K562 (cell line): ENCODE data around the gene NDUFAF5. TPM values are rescaled to one million over a fixed set of nuclear protein-coding genes. Genes with fewer than 3 reads are reported as not detected.

ENCODE experiments used
- BCL6 ChIP-seq: fragments of 250-450 bp; sonication (Bioruptor Pico); IDR thresholded peaks from 2 replicates; pipeline ENCODE4 v1.4.0; 2020
- BDP1 ChIP-seq: IDR thresholded peaks from 3 replicates; pipeline ENCODE4 v1.6.1; 2011; ENCODE audit not compliant: insufficient read length, insufficient read depth
- CBX1 ChIP-seq: sonication (generic); IDR thresholded peaks from 2 replicates; pipeline ENCODE4 v1.6.1; 2016; ENCODE audit warnings: antibody characterized with exemption, low read depth, mild to moderate bottlenecking
- CC2D1A ChIP-seq: fragments of 450-650 bp; IDR thresholded peaks from 2 replicates; pipeline ENCODE4 v1.6.1; 2017; ENCODE audit warnings: mild to moderate bottlenecking
- ELK3 ChIP-seq: fragments of 450-650 bp; formaldehyde crosslinking; IDR thresholded peaks from 2 replicates; pipeline ENCODE4 v1.4.0; 2020; ENCODE audit warnings: mild to moderate bottlenecking
- GABPB2 ChIP-seq: fragments of 250-450 bp; sonication (Bioruptor Pico); conservative IDR thresholded peaks from 2 replicates; pipeline ENCODE4 v1.5.1; 2021; ENCODE audit warnings: mild to moderate bottlenecking
- HINFP ChIP-seq: fragments of 450-650 bp; conservative IDR thresholded peaks from 2 replicates; pipeline ENCODE4 v1.6.1; 2016; ENCODE audit warnings: missing genetic modification characterization, low read depth, mild to moderate bottlenecking, control low read depth, missing compliant biosample characterization
- ILF3 ChIP-seq: fragments of 450-650 bp; IDR thresholded peaks from 2 replicates; pipeline ENCODE4 v1.6.1; 2018; ENCODE audit warnings: antibody characterized with exemption, mild to moderate bottlenecking, moderate library complexity, borderline replicate concordance
- MYBL2 ChIP-seq, 2 experiments: fragments of 450-650 bp in 1 of 2; sonication (generic) in 1 of 2; formaldehyde crosslinking in 1 of 2; IDR thresholded peaks; 2 replicates each; pipeline versions ENCODE4 v1.6.1 to v1.8.1; 2017 to 2022; ENCODE audit warnings: borderline replicate concordance in 1 of 2, inconsistent platforms in 1 of 2, low read depth in 1 of 2, mild to moderate bottlenecking in 1 of 2, missing genetic modification reagents in 1 of 2, moderate library complexity in 1 of 2
- PHF8 ChIP-seq: fragments of 200-600 bp; sonication (generic); IDR thresholded peaks from 2 replicates; pipeline ENCODE4 v1.6.1; 2012; ENCODE audit warnings: mixed run types, mild to moderate bottlenecking, inconsistent platforms, low read length, moderate library complexity, borderline replicate concordance
- SIX5 ChIP-seq, 2 experiments: IDR thresholded peaks; 2 replicates each; pipeline ENCODE4 v1.6.1; 2011; ENCODE audit warnings: low read length in 2 of 2, borderline replicate concordance in 1 of 2, low read depth in 1 of 2, mild to moderate bottlenecking in 1 of 2, moderate library complexity in 1 of 2; ENCODE audit not compliant: insufficient read depth in 1 of 2
- SOX6 ChIP-seq: fragments of 450-650 bp; IDR thresholded peaks from 2 replicates; pipeline ENCODE4 v1.6.1; 2014; ENCODE audit warnings: mild to moderate bottlenecking
- ZFP30 ChIP-seq: fragments of 250-450 bp; sonication (Bioruptor Pico); IDR thresholded peaks from 2 replicates; pipeline ENCODE4 v1.8.0; 2022; ENCODE audit warnings: moderate library complexity, mild to moderate bottlenecking, inconsistent platforms, borderline replicate concordance
- ZSCAN32 ChIP-seq: fragments of 450-650 bp; formaldehyde crosslinking; IDR thresholded peaks from 2 replicates; pipeline ENCODE4 v1.4.0; 2020; ENCODE audit warnings: mild to moderate bottlenecking, moderate library complexity
- ZZZ3 ChIP-seq: fragments of 450-650 bp; IDR thresholded peaks from 2 replicates; pipeline ENCODE4 v1.6.1; 2016; ENCODE audit warnings: antibody characterized with exemption, mild to moderate bottlenecking, moderate library complexity
- polyA plus RNA-seq, 8 experiments: library from polyadenylated mRNA; depleted of rRNA in 4 of 8; stranded (reverse) in 5 of 8; unstranded in 3 of 8; fragments of >200 nt; fragmentation: Nextera tagmentation in 2 of 8; fragmentation: Illumina TruSeq in 1 of 8; extraction: Ambion mirVana in 2 of 8; extraction: Trizol in 1 of 8; gene quantifications; 2 replicates each; pipeline versions ENCODE4 v1.2.1 to v1.2.3, GENCODE V29; 2011 to 2014; ENCODE audit warnings: inconsistent platforms in 1 of 8, missing spikeins in 1 of 8
- total RNA-seq, 7 experiments: library from RNA; depleted of rRNA in 6 of 7; stranded (reverse); fragments of >200 nt in 6 of 7; fragmentation: Illumina TruSeq in 2 of 7; extraction: Trizol in 2 of 7; gene quantifications; 2 replicates each; pipeline versions ENCODE4 v1.2.1 to v1.2.3, GENCODE V29; 2011 to 2021; ENCODE audit warnings: low replicate concordance in 1 of 7
- TF ChIP-seq, protein P1 (sequence below), 3 experiments: fragments of 200-800 bp in 1 of 3; fragments of 250-450 bp in 1 of 3; fragments of 450-650 bp in 1 of 3; sonication (Bioruptor Pico) in 1 of 3; sonication (Bioruptor generic) in 1 of 3; formaldehyde crosslinking in 1 of 3; IDR thresholded peaks; 2 replicates each; pipeline versions ENCODE4 v1.6.1 to v1.8.0; 2016 to 2022; ENCODE audit warnings: mild to moderate bottlenecking in 2 of 3, missing genetic modification characterization in 2 of 3, missing compliant biosample characterization in 1 of 3, moderate library complexity in 1 of 3
- TF ChIP-seq, protein P2 (sequence below), 2 experiments: fragments of 450-650 bp in 1 of 2; sonication (generic) in 1 of 2; formaldehyde crosslinking; conservative IDR thresholded peaks; 2 replicates each; pipeline versions ENCODE4 v1.4.0 to v1.8.1; 2020 to 2022; ENCODE audit warnings: mild to moderate bottlenecking in 1 of 2, missing genetic modification reagents in 1 of 2
- TF ChIP-seq, protein P3 (sequence below): fragments of 450-650 bp; formaldehyde crosslinking; IDR thresholded peaks from 2 replicates; pipeline ENCODE4 v1.4.0; 2022; ENCODE audit warnings: missing genetic modification characterization

Gene NDUFAF5
- total and polyA plus RNA-seq, 9 of the 15 experiments (the other 6 are each of a cell fraction or from before 2014, with no cell fraction given) = 17.2 to 33.1 (median 27.3) TPM

DNA sequence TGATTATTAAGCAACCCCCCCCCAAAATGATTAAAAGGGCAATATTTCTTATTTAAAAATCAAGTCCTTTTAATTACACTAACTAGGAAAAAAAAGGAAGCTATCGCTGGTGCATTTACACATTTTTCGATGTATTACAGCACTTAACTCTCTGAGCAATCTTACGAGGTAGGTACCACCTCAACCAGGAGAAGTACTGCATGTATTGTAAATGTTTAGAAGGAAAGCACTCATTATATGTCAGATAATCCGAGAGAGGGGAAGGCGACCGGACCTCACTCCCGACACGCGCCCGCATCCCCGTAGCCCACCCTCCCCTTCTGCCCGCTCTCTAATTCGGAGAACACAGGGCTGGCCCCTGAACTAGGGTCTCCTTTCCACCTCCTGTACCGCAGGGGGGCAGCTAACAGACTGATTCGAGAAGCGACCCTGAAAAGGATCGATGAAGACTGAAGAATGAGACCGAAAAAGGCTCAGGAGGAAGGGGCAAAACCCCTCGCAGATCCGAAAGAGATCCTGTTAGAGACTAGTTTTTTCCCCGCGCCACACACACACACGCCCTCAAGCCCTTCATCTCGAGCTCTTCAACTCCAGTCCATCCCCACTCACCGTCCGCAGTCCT, 446 bp upstream of the NDUFAF5 start (continued):
- TF ChIP-seq, protein P1, sequence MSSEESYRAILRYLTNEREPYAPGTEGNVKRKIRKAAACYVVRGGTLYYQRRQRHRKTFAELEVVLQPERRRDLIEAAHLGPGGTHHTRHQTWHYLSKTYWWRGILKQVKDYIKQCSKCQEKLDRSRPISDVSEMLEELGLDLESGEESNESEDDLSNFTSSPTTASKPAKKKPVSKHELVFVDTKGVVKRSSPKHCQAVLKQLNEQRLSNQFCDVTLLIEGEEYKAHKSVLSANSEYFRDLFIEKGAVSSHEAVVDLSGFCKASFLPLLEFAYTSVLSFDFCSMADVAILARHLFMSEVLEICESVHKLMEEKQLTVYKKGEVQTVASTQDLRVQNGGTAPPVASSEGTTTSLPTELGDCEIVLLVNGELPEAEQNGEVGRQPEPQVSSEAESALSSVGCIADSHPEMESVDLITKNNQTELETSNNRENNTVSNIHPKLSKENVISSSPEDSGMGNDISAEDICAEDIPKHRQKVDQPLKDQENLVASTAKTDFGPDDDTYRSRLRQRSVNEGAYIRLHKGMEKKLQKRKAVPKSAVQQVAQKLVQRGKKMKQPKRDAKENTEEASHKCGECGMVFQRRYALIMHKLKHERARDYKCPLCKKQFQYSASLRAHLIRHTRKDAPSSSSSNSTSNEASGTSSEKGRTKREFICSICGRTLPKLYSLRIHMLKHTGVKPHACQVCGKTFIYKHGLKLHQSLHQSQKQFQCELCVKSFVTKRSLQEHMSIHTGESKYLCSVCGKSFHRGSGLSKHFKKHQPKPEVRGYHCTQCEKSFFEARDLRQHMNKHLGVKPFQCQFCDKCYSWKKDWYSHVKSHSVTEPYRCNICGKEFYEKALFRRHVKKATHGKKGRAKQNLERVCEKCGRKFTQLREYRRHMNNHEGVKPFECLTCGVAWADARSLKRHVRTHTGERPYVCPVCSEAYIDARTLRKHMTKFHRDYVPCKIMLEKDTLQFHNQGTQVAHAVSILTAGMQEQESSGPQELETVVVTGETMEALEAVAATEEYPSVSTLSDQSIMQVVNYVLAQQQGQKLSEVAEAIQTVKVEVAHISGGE (CRISPR knock-in tag; IDR thresholded peaks at IDR 0.05) = no peak
- TF ChIP-seq HINFP (tag) (peak; percentile 46; the same call in 1 of the 2 replicates), ILF3 (no peak), GABPB2 (CRISPR knock-in tag) (no peak), PHF8 (peak; percentile 67; the same call in 1 of the 2 replicates), BCL6 (CRISPR knock-in tag) (no peak), BDP1 (no peak), CBX1 (no peak), ZZZ3 (peak; percentile 32; the same call in 1 of the 2 replicates), ZFP30 (no peak), CC2D1A (no peak), MYBL2 (IDR thresholded peaks at IDR 0.05; ENCODE audit: low read depth) (no peak; the same call in 1 of the 2 replicates), MYBL2 (CRISPR knock-in tag; IDR thresholded peaks at IDR 0.05; ENCODE audit: borderline replicate concordance) (no peak), SIX5 (IDR thresholded peaks at IDR 0.05; ENCODE audit: borderline replicate concordance in 1 of 2, insufficient read depth in 1 of 2, low read depth in 1 of 2, low read length in 2 of 2) (no peak), ELK3 (CRISPR knock-in tag) (no peak), ZSCAN32 (CRISPR knock-in tag) (no peak), SOX6 (0 out of 2 replicates have a peak, but pooled peaks have one; percentile 23)
- TF ChIP-seq, protein P2, sequence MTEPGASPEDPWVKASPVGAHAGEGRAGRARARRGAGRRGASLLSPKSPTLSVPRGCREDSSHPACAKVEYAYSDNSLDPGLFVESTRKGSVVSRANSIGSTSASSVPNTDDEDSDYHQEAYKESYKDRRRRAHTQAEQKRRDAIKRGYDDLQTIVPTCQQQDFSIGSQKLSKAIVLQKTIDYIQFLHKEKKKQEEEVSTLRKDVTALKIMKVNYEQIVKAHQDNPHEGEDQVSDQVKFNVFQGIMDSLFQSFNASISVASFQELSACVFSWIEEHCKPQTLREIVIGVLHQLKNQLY (CRISPR knock-in tag; conservative IDR thresholded peaks at IDR 0.05) = no peak
- TF ChIP-seq, protein P3, sequence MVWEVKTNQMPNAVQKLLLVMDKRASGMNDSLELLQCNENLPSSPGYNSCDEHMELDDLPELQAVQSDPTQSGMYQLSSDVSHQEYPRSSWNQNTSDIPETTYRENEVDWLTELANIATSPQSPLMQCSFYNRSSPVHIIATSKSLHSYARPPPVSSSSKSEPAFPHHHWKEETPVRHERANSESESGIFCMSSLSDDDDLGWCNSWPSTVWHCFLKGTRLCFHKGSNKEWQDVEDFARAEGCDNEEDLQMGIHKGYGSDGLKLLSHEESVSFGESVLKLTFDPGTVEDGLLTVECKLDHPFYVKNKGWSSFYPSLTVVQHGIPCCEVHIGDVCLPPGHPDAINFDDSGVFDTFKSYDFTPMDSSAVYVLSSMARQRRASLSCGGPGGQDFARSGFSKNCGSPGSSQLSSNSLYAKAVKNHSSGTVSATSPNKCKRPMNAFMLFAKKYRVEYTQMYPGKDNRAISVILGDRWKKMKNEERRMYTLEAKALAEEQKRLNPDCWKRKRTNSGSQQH (CRISPR knock-in tag) = no peak
